Limb (tissue), 2 donors: ENCODE results near the gene ZC3H13.

Experiments
- DNase-seq, 2 donors: peaks; one replicate each; pipeline ENCODE4 v3.0.0-alpha.2; 2016; ENCODE audit errors: extremely low spot score in 2 of 2

Gene ZC3H13

DNA sequence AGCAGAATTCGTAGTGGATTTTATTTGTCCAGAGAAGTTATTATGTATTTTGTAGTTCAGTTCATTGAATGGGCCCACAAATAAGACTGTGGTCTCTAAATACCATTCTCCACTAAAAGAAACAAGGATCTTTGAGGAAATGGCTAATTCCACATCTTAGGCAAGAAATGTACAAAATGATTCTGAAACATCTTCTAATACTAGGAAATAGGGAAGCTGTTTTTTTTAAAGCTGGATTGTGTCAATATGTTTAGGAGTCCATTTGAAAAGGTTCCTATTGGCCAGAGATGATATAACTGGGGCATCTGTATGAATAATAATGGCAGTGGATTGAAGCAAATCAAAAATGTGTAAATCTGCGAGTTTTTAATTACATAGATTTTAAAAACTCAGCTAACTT is 112.5 kb downstream of the ZC3H13 start:
- DNase-seq = no peak

- DNase-seq = no peak
Measured at GRCh38 chr13:45936621-45937020, 115.9 kb downstream of the ZC3H13 start.

GRCh38 chr13:45934283-45934682 is 118.3 kb downstream of the ZC3H13 start:
- DNase-seq = no peak

DNA sequence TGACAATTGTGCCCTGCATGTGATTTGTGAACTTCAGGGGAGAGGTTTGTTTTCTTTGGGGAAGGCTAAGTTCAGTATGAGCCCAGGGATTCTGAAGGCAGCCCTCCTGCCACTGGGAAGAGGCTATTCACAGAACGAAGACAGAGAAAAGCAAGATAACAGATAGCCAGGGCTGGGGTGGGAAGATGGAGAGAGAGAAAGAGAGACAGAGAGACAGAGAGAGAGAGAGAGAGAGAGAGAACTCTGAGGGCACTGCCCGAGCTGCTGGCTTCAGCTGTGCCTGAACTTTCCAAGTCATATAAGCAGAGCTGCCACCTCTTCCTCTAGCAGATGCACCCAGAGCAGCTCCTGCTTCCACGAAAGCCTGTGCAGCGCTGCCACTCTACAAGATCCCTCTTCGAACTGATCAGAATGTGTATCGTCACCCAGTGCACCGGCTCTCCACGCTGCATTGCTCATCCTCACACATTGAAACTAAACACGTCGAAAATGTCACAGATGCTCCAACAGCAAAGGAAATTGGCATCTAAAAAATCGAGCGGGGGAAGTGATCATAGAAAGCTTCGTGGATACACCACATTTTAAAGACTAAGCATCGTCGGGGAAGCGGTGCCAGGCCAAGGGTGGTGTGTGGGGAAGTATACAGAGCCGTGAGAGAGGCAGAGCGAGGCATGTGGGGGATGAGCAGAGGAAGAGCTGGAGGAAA is 119.2 kb downstream of the ZC3H13 start:
- no peak for DNase-seq

- no peak for DNase-seq
Measured at GRCh38 chr13:45932676-45933075, 119.9 kb downstream of the ZC3H13 start.

GRCh38 chr13:45932172-45932571 is 120.4 kb downstream of the ZC3H13 start:
- no peak for DNase-seq

DNA sequence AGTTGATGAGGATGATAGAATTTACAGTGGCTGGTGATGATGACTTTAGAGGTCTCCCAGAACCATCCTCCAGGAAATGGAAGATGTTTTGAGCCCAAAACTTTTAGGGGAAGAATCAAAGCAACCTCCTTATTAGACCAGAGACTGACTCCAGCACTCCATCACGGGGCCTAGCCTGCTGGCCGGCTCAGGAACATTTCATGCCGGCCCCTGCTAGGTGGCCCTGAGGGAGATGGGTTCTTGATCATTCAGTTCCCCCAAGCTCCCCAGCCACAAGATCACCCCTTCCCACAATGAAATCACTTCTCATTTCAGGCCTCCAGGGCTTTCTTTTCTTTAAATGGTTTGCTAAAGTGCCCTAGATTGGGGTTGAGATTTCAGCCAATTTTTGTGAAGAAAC is 121.3 kb downstream of the ZC3H13 start:
- DNase-seq = no peak

DNA sequence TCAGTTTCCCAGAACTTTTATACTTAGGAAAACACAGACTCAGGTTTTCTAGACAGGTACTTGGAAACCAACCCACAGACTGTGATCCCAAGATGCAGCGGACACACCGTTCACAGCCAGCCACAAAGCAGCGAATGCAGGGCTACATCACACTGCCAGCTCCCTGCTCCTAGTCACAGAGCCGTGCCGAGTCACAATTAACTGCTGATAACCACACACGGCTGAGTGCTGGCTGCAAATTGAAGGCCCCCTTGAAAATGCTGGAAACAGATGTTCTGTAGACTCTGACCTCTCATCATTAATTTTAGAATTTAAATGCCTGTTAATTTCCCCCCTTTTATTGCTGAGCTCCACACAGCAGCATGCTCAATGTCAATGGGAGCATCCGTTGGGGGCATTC is 122.4 kb downstream of the ZC3H13 start:
- DNase-seq = no peak

- no peak for DNase-seq
Measured at GRCh38 chr13:45928843-45929242, 123.7 kb downstream of the ZC3H13 start.

GRCh38 chr13:45928176-45928575 is 124.4 kb downstream of the ZC3H13 start:
- no peak for DNase-seq

DNA sequence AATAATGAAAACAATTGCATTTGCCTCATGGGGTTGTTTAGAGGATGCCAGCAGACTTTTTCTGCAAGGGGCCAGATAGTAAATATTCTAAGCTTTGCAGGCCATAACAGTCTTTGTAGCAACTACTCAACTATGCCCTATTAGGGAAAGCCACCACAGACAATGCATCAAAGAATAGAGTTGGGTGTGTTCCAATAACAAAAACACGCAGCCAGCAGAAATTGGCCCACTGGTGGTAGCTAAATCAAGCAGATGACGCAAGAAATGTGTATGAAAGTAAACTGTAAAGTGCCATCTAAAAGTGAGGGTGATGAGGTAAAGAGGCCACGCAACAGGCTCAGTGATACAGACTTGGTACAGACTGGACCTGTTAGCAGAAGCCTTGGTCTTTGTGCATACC is 125.8 kb downstream of the ZC3H13 start:
- no peak for DNase-seq

DNA sequence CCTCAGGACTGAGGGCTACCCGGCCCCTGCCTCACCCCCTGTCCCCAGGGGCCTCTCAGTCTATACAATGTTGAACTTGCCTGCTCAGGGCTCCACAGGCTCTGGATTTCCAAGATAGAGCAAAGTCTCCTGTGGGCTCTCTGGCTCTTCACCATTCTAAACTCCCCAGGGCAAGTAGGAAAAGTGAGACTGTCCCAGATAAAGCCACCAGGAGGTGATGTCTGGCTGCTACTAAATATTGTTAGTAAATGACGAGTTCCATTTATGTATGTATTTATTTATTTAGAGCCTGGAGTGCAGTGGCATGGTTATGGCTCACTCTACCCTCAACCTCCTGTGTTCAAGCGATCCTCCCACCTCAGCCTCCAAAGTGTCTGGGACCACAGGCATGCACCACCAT is 127.4 kb downstream of the ZC3H13 start:
- no peak for DNase-seq

DNA sequence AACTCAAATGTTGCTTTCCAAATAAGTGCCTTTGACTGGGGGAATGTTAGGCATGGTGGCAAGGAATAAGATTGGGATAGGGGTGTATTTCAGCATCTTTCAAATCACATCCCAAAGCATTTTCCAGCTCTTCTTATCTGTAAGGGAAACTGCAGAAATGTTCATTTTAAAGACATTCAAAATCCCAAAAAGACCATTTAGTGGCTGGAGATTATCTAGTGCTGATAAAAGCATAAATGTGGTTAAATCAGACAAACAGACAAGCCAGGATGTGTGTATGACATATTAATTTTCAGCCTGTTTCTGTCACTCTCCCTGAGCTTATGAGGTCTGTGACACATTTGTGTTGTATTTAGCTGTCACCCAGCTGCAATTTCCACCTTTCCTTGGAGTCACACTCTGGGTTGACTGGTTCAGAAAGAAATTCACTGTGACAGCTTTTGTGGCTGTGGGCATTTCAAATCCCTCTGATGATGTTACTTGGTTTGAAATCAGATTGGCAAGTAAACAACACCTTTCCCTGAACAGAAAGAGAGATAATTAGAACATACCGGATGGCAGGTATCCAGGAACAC is 131.3 kb downstream of the ZC3H13 start:
- DNase-seq = no peak

DNA sequence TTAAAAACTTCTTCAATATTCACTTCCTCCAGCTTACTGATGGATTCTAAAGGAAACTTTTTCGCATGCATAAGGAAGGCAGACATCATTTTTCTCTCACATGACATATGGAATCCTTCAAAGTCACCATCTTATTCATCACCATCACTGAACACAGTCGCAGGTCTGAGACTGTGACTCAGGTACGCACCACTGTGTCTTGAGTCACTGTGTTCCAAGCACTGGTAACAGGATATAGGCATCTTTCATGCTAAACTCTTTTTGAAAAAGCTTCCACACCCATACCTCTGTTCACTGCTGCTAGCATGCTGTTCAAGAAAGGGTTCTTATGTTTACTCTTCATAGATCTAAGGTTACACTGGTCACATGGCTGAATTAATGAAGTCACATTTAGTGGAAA is 133.9 kb downstream of the ZC3H13 start:
- DNase-seq = no peak

- DNase-seq = no peak
Measured at GRCh38 chr13:45917019-45917418, 135.5 kb downstream of the ZC3H13 start.

- no peak for DNase-seq
Measured at GRCh38 chr13:45915686-45916439, 136.7 kb downstream of the ZC3H13 start.

GRCh38 chr13:45909673-45910072 is 142.9 kb downstream of the ZC3H13 start:
- peak in 1 of 2 donors; percentile 46 for DNase-seq

DNA sequence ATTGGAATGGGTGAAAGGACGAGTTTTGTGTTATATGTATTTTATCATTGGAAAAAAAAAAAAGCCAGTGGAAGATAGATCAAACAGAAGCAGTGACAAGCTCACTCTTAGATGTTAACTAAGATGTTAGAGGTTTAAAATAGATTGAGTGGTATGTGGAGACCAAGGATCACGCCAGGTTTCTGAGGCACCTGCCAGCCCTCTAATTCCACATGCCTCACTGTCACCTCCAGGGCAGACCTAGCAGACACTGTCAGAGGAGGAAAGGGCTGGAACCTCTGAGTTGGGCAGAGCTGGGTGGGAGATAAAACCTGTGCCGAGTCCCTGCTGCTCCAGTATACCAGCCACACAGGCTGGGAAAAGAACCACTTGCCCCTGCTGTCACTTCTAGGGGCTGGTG is 143.5 kb downstream of the ZC3H13 start:
- no peak for DNase-seq

GRCh38 chr13:45907503-45907902 is 145.0 kb downstream of the ZC3H13 start:
- no peak for DNase-seq
